Prostate gland (tissue), 2 donors: ENCODE data around the gene NIP7.

Experiments
- CTCF ChIP-seq, 4 experiments: fragments of 200-600 bp in 2 of 4; fragments of 450-650 bp in 2 of 4; sonication (generic) in 2 of 4; IDR thresholded peaks; 1 replicate in 3 of 4; 2 replicates in 1 of 4; pipeline ENCODE4 v1.5.1; 2016 to 2019; ENCODE audit warnings: antibody characterized with exemption in 4 of 4, mild to moderate bottlenecking in 2 of 4, moderate library complexity in 2 of 4
- POLR2AphosphoS5 ChIP-seq: sonication (generic); formaldehyde crosslinking; IDR thresholded peaks from one replicate; pipeline ENCODE4 v1.6.1; 2017; ENCODE audit warnings: antibody characterized with exemption

- TF ChIP-seq CTCF (IDR thresholded peaks at IDR 0.05), result no peak
- no peak for TF ChIP-seq POLR2AphosphoS5
Measured at GRCh38 chr16:69378760-69379159, 39.2 kb downstream of the NIP7 start.
